ENCODE measurements around the gene ONECUT1. TPM values are rescaled to one million over a fixed set of nuclear protein-coding genes. Genes with fewer than 3 reads are reported as not detected.

The ONECUT1 gene
- total and polyA plus RNA-seq, 8 donors: 0.18 to 1.2 TPM; not detected in 6

- peak in 1 of 2 donors; percentile 41 for DNase-seq
- WGBS, 5 donors: 19 to 31% (median 27%) methylated on average over 54 to 93 of the region's 93 CpGs
- intact Hi-C loops (cut with DNase I; ENCODE audit: low total_unique reads): no loop called here
- Histone ChIP-seq H3K27me3 (peaks cover 36 to 100% (median 84%) of the 10 kb centered on the region in 3 donors), H3K4me3 (peak overlapping the region; percentile 34 to 49 (median 40)), H3K27ac (no peak overlapping the region), H3K36me3 (no peaks in the 10 kb centered on the region), H3K9me3 (peaks cover 0 to 10% (median 0%) of the 10 kb centered on the region in 4 donors), H3K4me1 (peaks cover 30 to 32% (median 31%) of the 10 kb centered on the region in 4 donors)
- no peak for TF ChIP-seq POLR2A (IDR thresholded peaks at IDR 0.05)
- no peak for TF ChIP-seq CTCF (IDR thresholded peaks at IDR 0.05)
- TF ChIP-seq POLR2AphosphoS5 (IDR thresholded peaks at IDR 0.05): no peak
- no peak for TF ChIP-seq EP300 (IDR thresholded peaks at IDR 0.05)
These were observed 15.5 kb upstream of the ONECUT1 start for GRCh38 chr15:52805351-52806283.

- Histone ChIP-seq H3K27ac (no peak overlapping the region), H3K4me1 (peaks cover 30 to 32% (median 31%) of the 10 kb centered on the region in 4 donors), H3K9me3 (peaks cover 0 to 10% (median 0%) of the 10 kb centered on the region in 4 donors), H3K36me3 (no peaks in the 10 kb centered on the region), H3K27me3 (peaks cover 40 to 100% (median 94%) of the 10 kb centered on the region in 3 donors), H3K4me3 (peak overlapping the region; percentile 34 to 49 (median 40))
- WGBS, 5 donors: 2 to 6% (median 2%) methylated on average over 25 of the region's 25 CpGs
- DNase-seq: no peak
- TF ChIP-seq POLR2AphosphoS5 (IDR thresholded peaks at IDR 0.05) (no peak), EP300 (IDR thresholded peaks at IDR 0.05) (no peak), POLR2A (IDR thresholded peaks at IDR 0.05) (no peak), CTCF (IDR thresholded peaks at IDR 0.05) (no peak)
- intact Hi-C loops (cut with DNase I; ENCODE audit: low total_unique reads): no loop called here
These were observed 14.5 kb upstream of the ONECUT1 start for GRCh38 chr15:52804526-52805081.

- no peak for DNase-seq
- WGBS, 5 donors: 1 to 4% (median 2%) methylated on average over 28 to 49 of the region's 49 CpGs
- H3K36me3 ChIP-seq: no peaks in the 10 kb centered on the region
- H3K27ac ChIP-seq: no peak overlapping the region
- H3K9me3 ChIP-seq: peaks cover 0 to 10% (median 0%) of the 10 kb centered on the region in 4 donors
- TF ChIP-seq POLR2A (IDR thresholded peaks at IDR 0.05): no peak
- TF ChIP-seq POLR2AphosphoS5 (IDR thresholded peaks at IDR 0.05): no peak
- no peak for TF ChIP-seq CTCF (IDR thresholded peaks at IDR 0.05)
- no peak for TF ChIP-seq EP300 (IDR thresholded peaks at IDR 0.05)
- peaks cover 43 to 100% (median 96%) of the 10 kb centered on the region in 3 donors for H3K27me3 ChIP-seq
- H3K4me1 ChIP-seq: peaks cover 30 to 35% (median 33%) of the 10 kb centered on the region in 4 donors
- intact Hi-C loops (cut with DNase I; ENCODE audit: low total_unique reads): no loop called here
- peak overlapping the region; percentile 12 to 49 (median 29) for H3K4me3 ChIP-seq
These were observed 13.6 kb upstream of the ONECUT1 start for GRCh38 chr15:52803467-52804306.

GRCh38 chr15:52803108-52803466 lies 13.0 kb upstream of the ONECUT1 start:
- Histone ChIP-seq H3K4me3 (no peak overlapping the region), H3K36me3 (no peaks in the 10 kb centered on the region), H3K27me3 (peaks cover 49 to 100% (median 98%) of the 10 kb centered on the region in 3 donors), H3K4me1 (peaks cover 34 to 41% (median 39%) of the 10 kb centered on the region in 4 donors), H3K9me3 (peaks cover 0 to 10% (median 0%) of the 10 kb centered on the region in 4 donors), H3K27ac (no peak overlapping the region)
- intact Hi-C loops (cut with DNase I; ENCODE audit: low total_unique reads): no loop called here
- TF ChIP-seq EP300 (IDR thresholded peaks at IDR 0.05) (no peak), POLR2A (IDR thresholded peaks at IDR 0.05) (no peak), CTCF (IDR thresholded peaks at IDR 0.05) (no peak)
- WGBS, 5 donors: 17 to 39% (median 33%) methylated on average over 8 of the region's 8 CpGs
- DNase-seq: no peak
